Parathyroid adenoma (tissue), 2 donors: ENCODE data around the gene ZNF385C.
A peak's percentile ranks its signal among the peaks of the same experiment; 100 is the strongest.

Experiments
- H2AFZ ChIP-seq: fragments of 300-600 bp; sonication (generic); one replicate; pipeline ENCODE4 v1.7.0; 2017; ENCODE audit warnings: antibody characterized with exemption, mild to moderate bottlenecking
- H3K27ac ChIP-seq: fragments of 300-600 bp; sonication (generic); one replicate; pipeline ENCODE4 v1.7.0; 2017
- H3K27me3 ChIP-seq: fragments of 300-600 bp; sonication (generic); one replicate; pipeline ENCODE4 v1.7.0; 2017; ENCODE audit warnings: low read length; ENCODE audit not compliant: control insufficient read depth, insufficient read depth
- H3K36me3 ChIP-seq: fragments of 300-600 bp; sonication (generic); one replicate; pipeline ENCODE4 v1.7.0; 2017; ENCODE audit warnings: low read length; ENCODE audit not compliant: control insufficient read depth, insufficient read depth
- H3K4me1 ChIP-seq: fragments of 300-600 bp; sonication (generic); one replicate; pipeline ENCODE4 v1.7.0; 2017; ENCODE audit warnings: control low read depth
- H3K4me2 ChIP-seq: fragments of 300-600 bp; sonication (generic); one replicate; pipeline ENCODE4 v1.7.0; 2017; ENCODE audit warnings: low read length
- H3K4me3 ChIP-seq: fragments of 300-600 bp; sonication (generic); one replicate; pipeline ENCODE4 v1.7.0; 2017; ENCODE audit warnings: low read depth, low read length
- H3K79me2 ChIP-seq: fragments of 300-600 bp; sonication (generic); one replicate; pipeline ENCODE4 v1.7.0; 2017; ENCODE audit warnings: control low read depth
- H3K9ac ChIP-seq: fragments of 300-600 bp; sonication (generic); one replicate; pipeline ENCODE4 v1.7.0; 2017; ENCODE audit warnings: mild to moderate bottlenecking
- H3K9me3 ChIP-seq: fragments of 300-600 bp; sonication (generic); one replicate; pipeline ENCODE4 v1.7.0; 2017; ENCODE audit warnings: low read length; ENCODE audit not compliant: control insufficient read depth
- CTCF ChIP-seq: fragments of 300-600 bp; sonication (generic); IDR thresholded peaks from one replicate; pipeline ENCODE4 v1.7.0; 2017; ENCODE audit warnings: antibody characterized with exemption, mild to moderate bottlenecking
- donor health status: primary hyperparathyroidism.

The ZNF385C gene

DNA sequence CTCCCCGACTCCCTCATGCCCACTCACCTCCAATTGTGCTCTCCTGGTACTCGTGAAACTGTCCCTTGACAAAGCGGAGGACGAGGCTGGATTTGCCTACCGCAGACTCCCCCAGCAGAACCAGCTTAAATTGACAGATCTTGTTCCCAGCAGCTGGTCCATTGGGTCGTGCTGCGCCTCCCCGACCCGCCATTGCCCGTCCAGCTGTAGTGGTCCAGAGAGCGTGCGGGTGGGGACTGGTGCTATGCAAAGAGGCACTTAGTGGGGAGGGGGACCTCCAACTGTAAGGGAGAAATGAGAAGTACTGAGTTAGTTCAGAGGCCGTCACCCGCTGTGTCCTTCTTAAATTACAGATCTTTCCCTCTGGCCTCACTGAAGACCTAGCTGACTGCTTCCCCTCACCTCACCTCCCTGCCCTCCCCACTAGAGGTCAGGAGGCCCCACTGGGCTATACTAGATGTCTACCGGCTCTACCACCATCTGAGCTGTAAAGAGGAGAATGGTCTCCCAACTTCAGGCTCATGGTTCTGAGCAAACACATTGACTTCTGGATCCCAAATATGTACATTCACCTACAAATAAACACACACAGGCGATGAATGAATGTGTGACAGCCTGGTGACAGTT lies 32.1 kb upstream of the ZNF385C start:
- peaks cover 12% of the 10 kb centered on the region for H3K79me2 ChIP-seq
- H3K27ac ChIP-seq, result peak overlapping the region; percentile 46
- H3K27me3 ChIP-seq, result no peaks in the 10 kb centered on the region
- no peak overlapping the region for H3K9ac ChIP-seq
- H3K4me3 ChIP-seq, result no peak overlapping the region
- peaks cover 15% of the 10 kb centered on the region for H3K4me1 ChIP-seq
- H3K36me3 ChIP-seq, result no peaks in the 10 kb centered on the region
- no peaks in the 10 kb centered on the region for H3K9me3 ChIP-seq
- no peak for TF ChIP-seq CTCF
- no peak overlapping the region for H3K4me2 ChIP-seq
- H2AFZ ChIP-seq, result no peak overlapping the region

GRCh38 chr17:42129109-42129837 lies 31.0 kb upstream of the ZNF385C start:
- H3K27ac ChIP-seq, result peak overlapping the region; percentile 46
- H3K27me3 ChIP-seq, result no peaks in the 10 kb centered on the region
- H3K9me3 ChIP-seq, result no peaks in the 10 kb centered on the region
- no peak overlapping the region for H3K9ac ChIP-seq
- H3K4me3 ChIP-seq, result no peak overlapping the region
- no peak overlapping the region for H2AFZ ChIP-seq
- H3K4me1 ChIP-seq, result peaks cover 15% of the 10 kb centered on the region
- H3K36me3 ChIP-seq, result no peaks in the 10 kb centered on the region
- TF ChIP-seq CTCF, result no peak
- peak overlapping the region; percentile 35 for H3K4me2 ChIP-seq
- H3K79me2 ChIP-seq, result peaks cover 8% of the 10 kb centered on the region

GRCh38 chr17:42127414-42127813 lies 29.1 kb upstream of the ZNF385C start:
- no peaks in the 10 kb centered on the region for H3K79me2 ChIP-seq
- no peaks in the 10 kb centered on the region for H3K9me3 ChIP-seq
- H3K27me3 ChIP-seq, result no peaks in the 10 kb centered on the region
- H3K4me3 ChIP-seq, result no peak overlapping the region
- no peak for TF ChIP-seq CTCF
- peaks cover 4% of the 10 kb centered on the region for H3K4me1 ChIP-seq
- no peak overlapping the region for H3K9ac ChIP-seq
- H3K36me3 ChIP-seq, result no peaks in the 10 kb centered on the region
- no peak overlapping the region for H2AFZ ChIP-seq
- no peak overlapping the region for H3K27ac ChIP-seq
- H3K4me2 ChIP-seq, result no peak overlapping the region

DNA sequence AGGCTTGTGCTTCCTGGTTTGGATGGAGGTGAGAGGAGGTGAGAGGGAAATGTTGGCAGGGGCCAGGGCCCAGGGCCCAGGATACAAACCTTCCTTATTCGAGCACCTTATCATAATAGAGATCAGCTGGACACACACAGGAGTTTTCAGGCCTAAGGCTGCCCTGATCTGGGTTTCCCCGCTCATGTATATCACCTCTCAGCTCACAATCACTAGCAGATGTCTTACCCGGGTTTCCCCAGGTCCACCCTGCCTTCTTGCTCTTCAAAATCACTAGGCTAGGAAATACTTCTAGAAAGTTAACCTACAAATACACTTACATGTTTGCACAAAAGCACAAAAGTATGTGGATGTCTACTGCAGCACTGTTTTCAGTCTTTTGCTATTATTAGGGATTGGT lies 28.6 kb upstream of the ZNF385C start:
- Histone ChIP-seq H3K4me1 (peaks cover 4% of the 10 kb centered on the region), H3K9ac (no peak overlapping the region), H3K27ac (no peak overlapping the region), H3K4me3 (no peak overlapping the region), H3K4me2 (no peak overlapping the region), H3K36me3 (no peaks in the 10 kb centered on the region), H3K79me2 (no peaks in the 10 kb centered on the region), H3K27me3 (no peaks in the 10 kb centered on the region), H2AFZ (no peak overlapping the region), H3K9me3 (no peaks in the 10 kb centered on the region)
- no peak for TF ChIP-seq CTCF

- no peak overlapping the region for H3K9ac ChIP-seq
- H3K9me3 ChIP-seq, result no peaks in the 10 kb centered on the region
- no peak overlapping the region for H3K4me3 ChIP-seq
- peaks cover 1% of the 10 kb centered on the region for H3K4me1 ChIP-seq
- H3K36me3 ChIP-seq, result no peaks in the 10 kb centered on the region
- H3K79me2 ChIP-seq, result no peaks in the 10 kb centered on the region
- no peak for TF ChIP-seq CTCF
- no peak overlapping the region for H3K4me2 ChIP-seq
- no peak overlapping the region for H2AFZ ChIP-seq
- H3K27me3 ChIP-seq, result no peaks in the 10 kb centered on the region
- H3K27ac ChIP-seq, result no peak overlapping the region
Observed at GRCh38 chr17:42125565-42125964, 27.3 kb upstream of the ZNF385C start.
